H1 (cell line): Measurements from ENCODE around the gene TMC6. TPM values are rescaled to one million over a fixed set of nuclear protein-coding genes. Genes with fewer than 3 reads are reported as not detected.

Experiments used
- JUN ChIP-seq: IDR thresholded peaks from 2 replicates; pipeline ENCODE4 v1.6.1; 2011; ENCODE audit warnings: low read depth, mild to moderate bottlenecking, improper control_type of control experiment, low read length
- SRF ChIP-seq: IDR thresholded peaks from 2 replicates; pipeline ENCODE4 v1.6.1; 2011; ENCODE audit warnings: mild to moderate bottlenecking, low read depth, low read length, moderate library complexity
- polyA plus RNA-seq, 7 experiments: library from polyadenylated mRNA; depleted of rRNA in 3 of 7; stranded (reverse) in 5 of 7; unstranded in 2 of 7; fragments of >200 nt in 5 of 7; fragments of 200-250 nt in 2 of 7; gene quantifications; 1 replicate in 5 of 7; 2 replicates in 1 of 7; 4 replicates in 1 of 7; pipeline versions ENCODE4 v1.2.1 to v1.2.3, GENCODE V29; 2011 to 2013; ENCODE audit warnings: missing spikeins in 2 of 7, mixed read lengths in 2 of 7
- total RNA-seq: library from RNA; stranded (reverse); fragmentation: NEBNext Ultra II Directional; extraction: Animal tissue kit (Norgen Biotek cat#: 25700); gene quantifications from 2 replicates; pipeline ENCODE4 v1.2.1, GENCODE V29; 2021

TMC6 gene
- total and polyA plus RNA-seq, 2 of the 8 experiments (the other 6 are each of a cell fraction or from before 2014, with no cell fraction given) = 39.4 to 77.6 TPM

DNA sequence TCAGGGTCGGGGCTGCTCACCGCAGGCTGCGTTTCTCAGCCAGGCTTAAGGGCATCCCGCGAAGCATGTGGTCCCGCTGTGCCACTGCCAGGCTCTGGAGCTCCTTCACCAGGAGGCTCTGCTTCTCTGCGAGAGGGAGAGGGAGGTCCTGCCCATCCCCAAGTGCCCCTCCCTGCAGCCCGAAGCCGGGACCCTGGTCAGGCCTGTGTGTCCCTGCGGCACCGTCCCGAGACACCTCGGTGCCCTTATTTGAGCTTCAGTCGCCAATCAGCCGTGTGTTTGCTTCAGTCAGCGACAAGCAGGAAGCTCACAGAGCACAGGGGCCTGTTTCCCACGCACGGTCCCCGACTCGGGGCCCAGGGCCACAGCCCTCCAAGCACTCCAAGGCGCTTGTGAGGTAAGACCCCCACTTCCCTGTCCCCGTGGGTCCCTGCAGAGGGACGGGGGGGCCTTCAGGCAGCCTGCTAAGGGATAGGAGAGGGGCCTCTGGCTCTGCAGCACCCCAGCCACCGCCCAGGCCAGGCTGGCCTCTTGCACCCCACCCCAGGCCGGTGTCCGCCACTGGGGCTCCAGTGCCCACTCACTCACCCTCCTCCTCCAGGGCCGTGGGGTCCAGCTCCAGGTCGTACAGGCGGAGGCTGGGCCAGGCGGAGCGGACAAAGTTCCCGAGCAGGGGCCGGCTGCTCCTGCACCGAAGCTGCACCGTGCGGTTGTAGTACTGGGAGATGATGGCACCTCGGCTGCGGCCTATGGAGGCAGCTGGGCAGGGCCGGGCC, 3.2 kb downstream of the TMC6 start (continued):
- TF ChIP-seq JUN = no peak
- TF ChIP-seq SRF = no peak
